ENCODE data around the gene WAPL. TPM values are rescaled to one million over a fixed set of nuclear protein-coding genes. Genes with fewer than 3 reads are reported as not detected.
A peak's percentile ranks its signal among the peaks of the same experiment; 100 is the strongest.

The WAPL gene
- total RNA-seq, 2 experiments from 2014 or later = 51.1 to 75.7 TPM

DNA sequence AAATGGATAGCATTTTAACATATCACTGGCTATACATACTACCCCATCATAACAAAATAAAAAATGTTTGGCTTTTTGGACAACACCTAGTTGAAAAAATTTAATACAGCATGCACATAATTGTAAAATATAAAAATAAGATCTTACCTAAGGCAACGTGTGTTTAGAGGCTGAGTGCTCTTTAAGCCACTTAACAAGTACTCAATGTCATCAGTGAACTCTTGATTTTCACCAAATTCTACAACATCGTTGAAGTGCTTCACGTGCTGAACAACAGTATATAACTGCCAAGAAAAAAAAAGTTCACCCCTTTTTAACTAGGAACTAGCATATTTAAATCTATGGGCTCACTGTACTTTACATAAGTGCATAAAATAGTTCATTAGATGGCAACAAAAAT, 49.5 kb downstream of the WAPL start:
- H2AFZ ChIP-seq (ENCODE audit: low read length) = no peak overlapping the region
- TF ChIP-seq, protein P1, sequence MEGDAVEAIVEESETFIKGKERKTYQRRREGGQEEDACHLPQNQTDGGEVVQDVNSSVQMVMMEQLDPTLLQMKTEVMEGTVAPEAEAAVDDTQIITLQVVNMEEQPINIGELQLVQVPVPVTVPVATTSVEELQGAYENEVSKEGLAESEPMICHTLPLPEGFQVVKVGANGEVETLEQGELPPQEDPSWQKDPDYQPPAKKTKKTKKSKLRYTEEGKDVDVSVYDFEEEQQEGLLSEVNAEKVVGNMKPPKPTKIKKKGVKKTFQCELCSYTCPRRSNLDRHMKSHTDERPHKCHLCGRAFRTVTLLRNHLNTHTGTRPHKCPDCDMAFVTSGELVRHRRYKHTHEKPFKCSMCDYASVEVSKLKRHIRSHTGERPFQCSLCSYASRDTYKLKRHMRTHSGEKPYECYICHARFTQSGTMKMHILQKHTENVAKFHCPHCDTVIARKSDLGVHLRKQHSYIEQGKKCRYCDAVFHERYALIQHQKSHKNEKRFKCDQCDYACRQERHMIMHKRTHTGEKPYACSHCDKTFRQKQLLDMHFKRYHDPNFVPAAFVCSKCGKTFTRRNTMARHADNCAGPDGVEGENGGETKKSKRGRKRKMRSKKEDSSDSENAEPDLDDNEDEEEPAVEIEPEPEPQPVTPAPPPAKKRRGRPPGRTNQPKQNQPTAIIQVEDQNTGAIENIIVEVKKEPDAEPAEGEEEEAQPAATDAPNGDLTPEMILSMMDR (conservative IDR thresholded peaks at IDR 0.05; ENCODE audit: low read length) = no peak
- TF ChIP-seq EZH2phosphoT487 (IDR thresholded peaks at IDR 0.05; ENCODE audit: borderline replicate concordance, low read depth, low read length) = no peak
- H3K9me2 ChIP-seq (ENCODE audit: insufficient read depth, low read length) = no peaks in the 10 kb centered on the region
- CTCF ChIA-PET (ENCODE audit: unreplicated experiment) = no interaction called here
- no peaks in the 10 kb centered on the region for H3K4me1 ChIP-seq (ENCODE audit: insufficient read depth, low read length, poor library complexity, severe bottlenecking)
- 0 out of 2 replicates have a peak, but pooled peaks cover 3% of the 10 kb centered on the region for H3K9me3 ChIP-seq (ENCODE audit: low read length)
- no TSS peak for BruUV-seq (replicated peaks)
- intact Hi-C loops (cut with micrococcal nuclease; ENCODE audit: unreplicated experiment) = no loop called here
- H3K79me2 ChIP-seq (ENCODE audit: insufficient read depth, low read depth, low read length) = peaks cover 50% of the 10 kb centered on the region
- peaks cover 98% of the 10 kb centered on the region for H3K36me3 ChIP-seq (ENCODE audit: insufficient read depth, low read length)
- DNase-seq (ENCODE audit: low spot score) = no peak
- no peak overlapping the region for H3K4me2 ChIP-seq (ENCODE audit: low read length)
- H4K20me1 ChIP-seq (ENCODE audit: insufficient read depth, low read length) = no peaks in the 10 kb centered on the region
- POLR2A ChIA-PET = interaction anchor here (0.6 to 1.8 kb wide), 4 partner anchors 8 to 13 kb away, joined by 3 to 7 read pairs (median 5); no protein-coding TSS in a partner anchor
- H3K4me3 ChIP-seq (ENCODE audit: low read depth, low read length, poor library complexity, severe bottlenecking) = no peak overlapping the region
- no peak overlapping the region for H3K27ac ChIP-seq (ENCODE audit: low read depth, low read length, poor library complexity, severe bottlenecking)

DNA sequence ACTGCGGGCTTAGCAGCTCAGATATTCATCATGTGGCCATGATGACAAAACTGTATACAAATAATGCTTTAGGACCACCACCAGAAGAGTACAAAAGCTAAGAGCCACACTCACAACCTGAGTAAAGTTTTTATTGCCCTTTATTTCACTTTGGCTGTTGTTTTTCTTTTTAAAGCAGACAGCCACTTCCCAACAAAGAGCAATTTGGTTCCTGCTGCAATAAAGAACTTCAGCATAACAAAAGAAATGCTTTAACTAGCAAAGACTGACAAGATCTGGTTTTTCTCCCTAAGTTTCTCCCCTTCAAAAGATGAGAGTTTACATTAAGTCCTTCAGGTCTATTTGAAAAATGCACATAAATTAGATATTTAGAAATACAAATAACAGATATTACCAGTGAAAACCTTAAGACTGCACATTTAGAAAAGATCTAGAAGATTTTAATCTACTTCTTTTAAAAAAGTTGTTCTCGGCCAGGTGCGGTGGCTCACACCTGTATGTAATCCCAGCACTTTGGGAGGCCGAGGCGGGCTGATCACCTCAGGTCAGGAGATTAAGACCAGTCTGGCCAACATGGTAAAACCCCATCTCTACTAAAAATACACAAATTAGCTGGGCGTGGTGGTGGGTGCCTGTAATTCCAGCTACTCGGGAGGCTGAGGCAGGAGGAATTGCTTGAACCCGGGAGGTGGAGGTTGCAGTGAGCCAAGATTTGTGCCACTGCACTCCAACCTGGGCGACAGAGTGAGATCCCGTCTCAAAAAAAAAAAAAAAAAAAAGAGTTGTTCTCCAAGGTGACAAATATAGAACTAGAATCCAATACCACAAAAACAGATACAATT, 59.4 kb downstream of the WAPL start:
- DNase-seq (ENCODE audit: low spot score) = no peak
- Histone ChIP-seq H3K9me3 (ENCODE audit: low read length) (0 out of 2 replicates have a peak, but pooled peaks cover 5% of the 10 kb centered on the region), H3K4me3 (ENCODE audit: low read depth, low read length, poor library complexity, severe bottlenecking) (no peak overlapping the region), H4K20me1 (ENCODE audit: insufficient read depth, low read length) (no peaks in the 10 kb centered on the region), H3K4me1 (ENCODE audit: insufficient read depth, low read length, poor library complexity, severe bottlenecking) (no peaks in the 10 kb centered on the region), H2AFZ (ENCODE audit: low read length) (no peak overlapping the region), H3K9me2 (ENCODE audit: insufficient read depth, low read length) (no peaks in the 10 kb centered on the region), H3K4me2 (ENCODE audit: low read length) (no peak overlapping the region), H3K79me2 (ENCODE audit: insufficient read depth, low read depth, low read length) (0 out of 2 replicates have a peak, but pooled peaks cover 13% of the 10 kb centered on the region), H3K27ac (ENCODE audit: low read depth, low read length, poor library complexity, severe bottlenecking) (no peak overlapping the region), H3K36me3 (ENCODE audit: insufficient read depth, low read length) (peaks cover 96% of the 10 kb centered on the region)
- TF ChIP-seq, protein P1 (conservative IDR thresholded peaks at IDR 0.05; ENCODE audit: low read length) = no peak
- no peak for TF ChIP-seq EZH2phosphoT487 (IDR thresholded peaks at IDR 0.05; ENCODE audit: borderline replicate concordance, low read depth, low read length)
- CTCF ChIA-PET (ENCODE audit: unreplicated experiment) = no interaction called here
- intact Hi-C loops (cut with micrococcal nuclease; ENCODE audit: unreplicated experiment) = no loop called here
- POLR2A ChIA-PET = interaction anchor here (0.7 to 2.1 kb wide), 4 partner anchors 11 to 71 kb away, joined by 3 to 7 read pairs (median 6); no protein-coding TSS in a partner anchor
- no TSS peak for BruUV-seq (replicated peaks)

DNA sequence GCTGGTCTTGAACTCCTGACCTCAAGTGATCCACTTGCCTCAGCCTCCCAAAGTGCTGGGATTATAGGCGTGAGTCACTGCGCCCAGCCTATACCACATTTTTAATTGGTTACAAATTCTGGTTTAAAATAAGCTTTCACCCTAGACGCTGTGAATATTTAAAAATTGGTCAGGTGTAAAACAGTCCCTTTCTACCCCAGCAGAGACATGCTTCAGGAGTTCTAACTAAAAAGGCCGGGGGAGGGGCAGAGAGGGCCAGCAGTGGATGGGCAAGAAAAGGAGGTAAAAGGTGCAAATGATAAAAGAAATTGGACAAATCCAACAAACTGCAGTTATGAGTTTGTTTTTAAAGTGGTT, 70.0 kb downstream of the WAPL start:
- intact Hi-C loops (cut with micrococcal nuclease; ENCODE audit: unreplicated experiment) = no loop called here
- Histone ChIP-seq H3K9me2 (ENCODE audit: insufficient read depth, low read length) (no peaks in the 10 kb centered on the region), H3K4me1 (ENCODE audit: insufficient read depth, low read length, poor library complexity, severe bottlenecking) (peaks cover 49% of the 10 kb centered on the region), H3K9me3 (ENCODE audit: low read length) (peaks cover 5% of the 10 kb centered on the region; the same call in 1 of the 2 replicates), H3K79me2 (ENCODE audit: insufficient read depth, low read depth, low read length) (peaks cover 17% of the 10 kb centered on the region; the same call in 1 of the 2 replicates), H3K4me3 (ENCODE audit: low read depth, low read length, poor library complexity, severe bottlenecking) (no peak overlapping the region), H3K36me3 (ENCODE audit: insufficient read depth, low read length) (peaks cover 95% of the 10 kb centered on the region), H4K20me1 (ENCODE audit: insufficient read depth, low read length) (no peaks in the 10 kb centered on the region), H3K4me2 (ENCODE audit: low read length) (peak overlapping the region; percentile 16; the same call in 1 of the 2 replicates), H3K27ac (ENCODE audit: low read depth, low read length, poor library complexity, severe bottlenecking) (peak overlapping the region; percentile 19), H2AFZ (ENCODE audit: low read length) (no peak overlapping the region)
- ChIA-PET POLR2A (interaction anchor here (0.6 to 1.0 kb wide), 3 partner anchors 25 to 66 kb away, joined by 3 read pairs; no protein-coding TSS in a partner anchor), CTCF (ENCODE audit: unreplicated experiment) (no interaction called here)
- DNase-seq (ENCODE audit: low spot score) = no peak
- TF ChIP-seq, protein P1 (conservative IDR thresholded peaks at IDR 0.05; ENCODE audit: low read length) = no peak
- no peak for TF ChIP-seq EZH2phosphoT487 (IDR thresholded peaks at IDR 0.05; ENCODE audit: borderline replicate concordance, low read depth, low read length)
- no TSS peak for BruUV-seq (replicated peaks)
